ENCODE results near the gene TXNRD1. TPM values are rescaled to one million over a fixed set of nuclear protein-coding genes. Genes with fewer than 3 reads are reported as not detected.

The TXNRD1 gene
- total and polyA plus RNA-seq, 4 donors = 23.6 to 70.8 (median 55.7) TPM

DNA sequence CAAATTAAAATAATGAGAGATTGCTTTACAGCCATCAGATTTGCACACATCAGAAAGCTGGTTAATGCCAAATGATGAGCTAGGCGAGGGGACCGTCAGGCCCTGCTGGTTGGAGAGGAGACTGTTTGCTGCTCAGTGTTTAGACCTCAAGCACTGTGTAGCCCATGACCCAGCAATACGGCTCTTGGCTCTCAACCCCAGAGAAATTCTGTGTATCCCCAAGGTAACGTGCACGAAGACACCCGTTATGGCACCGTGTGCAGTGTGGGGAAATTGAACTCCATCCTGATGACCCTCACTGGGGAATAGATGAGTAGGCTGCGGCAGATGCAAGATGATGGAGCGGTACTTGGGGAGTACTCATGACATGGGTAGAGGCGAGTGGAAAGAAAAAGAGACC is 143.6 kb downstream of the TXNRD1 start (continued):
- TF ChIP-seq, protein P1, sequence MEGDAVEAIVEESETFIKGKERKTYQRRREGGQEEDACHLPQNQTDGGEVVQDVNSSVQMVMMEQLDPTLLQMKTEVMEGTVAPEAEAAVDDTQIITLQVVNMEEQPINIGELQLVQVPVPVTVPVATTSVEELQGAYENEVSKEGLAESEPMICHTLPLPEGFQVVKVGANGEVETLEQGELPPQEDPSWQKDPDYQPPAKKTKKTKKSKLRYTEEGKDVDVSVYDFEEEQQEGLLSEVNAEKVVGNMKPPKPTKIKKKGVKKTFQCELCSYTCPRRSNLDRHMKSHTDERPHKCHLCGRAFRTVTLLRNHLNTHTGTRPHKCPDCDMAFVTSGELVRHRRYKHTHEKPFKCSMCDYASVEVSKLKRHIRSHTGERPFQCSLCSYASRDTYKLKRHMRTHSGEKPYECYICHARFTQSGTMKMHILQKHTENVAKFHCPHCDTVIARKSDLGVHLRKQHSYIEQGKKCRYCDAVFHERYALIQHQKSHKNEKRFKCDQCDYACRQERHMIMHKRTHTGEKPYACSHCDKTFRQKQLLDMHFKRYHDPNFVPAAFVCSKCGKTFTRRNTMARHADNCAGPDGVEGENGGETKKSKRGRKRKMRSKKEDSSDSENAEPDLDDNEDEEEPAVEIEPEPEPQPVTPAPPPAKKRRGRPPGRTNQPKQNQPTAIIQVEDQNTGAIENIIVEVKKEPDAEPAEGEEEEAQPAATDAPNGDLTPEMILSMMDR (IDR thresholded peaks at IDR 0.05; ENCODE audit: low read depth, low read length, missing input control) = no peak
- TF ChIP-seq FOXA1 (IDR thresholded peaks at IDR 0.05) = no peak

DNA sequence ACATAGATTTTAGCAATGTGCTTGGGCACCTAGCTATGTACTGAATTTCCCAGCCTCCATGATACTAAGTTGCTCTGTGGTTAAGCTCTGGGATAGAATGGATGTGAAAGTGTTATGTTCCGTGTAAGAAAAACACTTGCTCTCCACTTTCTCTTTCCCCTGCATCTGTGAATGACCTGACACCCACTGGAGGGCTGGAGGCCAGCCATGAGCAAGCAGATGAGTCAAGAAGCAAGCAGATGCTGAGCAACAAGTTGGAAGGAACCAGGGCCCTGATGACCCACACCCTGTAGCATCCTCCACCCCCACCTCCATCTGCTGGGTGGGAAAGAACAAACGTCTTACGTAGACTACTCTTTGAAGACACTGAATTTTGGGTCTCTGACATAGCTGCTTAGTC is 144.6 kb downstream of the TXNRD1 start:
- Histone ChIP-seq H3K4me3 (ENCODE audit: low read depth in 1 of 3, low read length in 3 of 3) (no peak overlapping the region), H3K4me1 (ENCODE audit: control insufficient read depth in 4 of 4, insufficient read depth in 4 of 4, low read length in 3 of 4) (no peaks in the 10 kb centered on the region), H3K36me3 (ENCODE audit: control insufficient read depth in 4 of 4, insufficient read depth in 3 of 4, low read depth in 1 of 4, low read length in 3 of 4) (no peaks in the 10 kb centered on the region), H3K9me3 (ENCODE audit: control insufficient read depth in 4 of 4, low read length in 3 of 4) (peaks cover 0 to 2% (median 0%) of the 10 kb centered on the region in 4 donors), H3K27me3 (ENCODE audit: control insufficient read depth in 4 of 4, insufficient read depth in 4 of 4, low read length in 3 of 4) (no peaks in the 10 kb centered on the region), H3K27ac (ENCODE audit: low read depth in 1 of 2, low read length in 2 of 2) (no peak overlapping the region), H3K9ac (ENCODE audit: low read depth in 1 of 2, low read length in 2 of 2) (no peak overlapping the region)
- 97% methylated on average over 3 of the region's 3 CpGs for WGBS
- no peak for DNase-seq (ENCODE audit: low spot score)
- TF ChIP-seq RXRA (IDR thresholded peaks at IDR 0.05) = no peak
- TF ChIP-seq, protein P2, sequence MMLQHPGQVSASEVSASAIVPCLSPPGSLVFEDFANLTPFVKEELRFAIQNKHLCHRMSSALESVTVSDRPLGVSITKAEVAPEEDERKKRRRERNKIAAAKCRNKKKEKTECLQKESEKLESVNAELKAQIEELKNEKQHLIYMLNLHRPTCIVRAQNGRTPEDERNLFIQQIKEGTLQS (IDR thresholded peaks at IDR 0.05) = no peak
- TF ChIP-seq EGR1 (IDR thresholded peaks at IDR 0.05; ENCODE audit: low read depth in 2 of 2) = no peak
- no peak for TF ChIP-seq RAD21 (IDR thresholded peaks at IDR 0.05)
- TF ChIP-seq, protein P1 (IDR thresholded peaks at IDR 0.05; ENCODE audit: low read depth, low read length, missing input control) = no peak
- TF ChIP-seq YY1 (IDR thresholded peaks at IDR 0.05) = no peak
- no peak for TF ChIP-seq FOXA2 (IDR thresholded peaks at IDR 0.05)
- no peak for TF ChIP-seq GABPA (IDR thresholded peaks at IDR 0.05 in 1 of 2, conservative IDR thresholded peaks at IDR 0.05 in 1 of 2)
- TF ChIP-seq JUND (IDR thresholded peaks at IDR 0.05) = no peak
- TF ChIP-seq, protein P3, sequence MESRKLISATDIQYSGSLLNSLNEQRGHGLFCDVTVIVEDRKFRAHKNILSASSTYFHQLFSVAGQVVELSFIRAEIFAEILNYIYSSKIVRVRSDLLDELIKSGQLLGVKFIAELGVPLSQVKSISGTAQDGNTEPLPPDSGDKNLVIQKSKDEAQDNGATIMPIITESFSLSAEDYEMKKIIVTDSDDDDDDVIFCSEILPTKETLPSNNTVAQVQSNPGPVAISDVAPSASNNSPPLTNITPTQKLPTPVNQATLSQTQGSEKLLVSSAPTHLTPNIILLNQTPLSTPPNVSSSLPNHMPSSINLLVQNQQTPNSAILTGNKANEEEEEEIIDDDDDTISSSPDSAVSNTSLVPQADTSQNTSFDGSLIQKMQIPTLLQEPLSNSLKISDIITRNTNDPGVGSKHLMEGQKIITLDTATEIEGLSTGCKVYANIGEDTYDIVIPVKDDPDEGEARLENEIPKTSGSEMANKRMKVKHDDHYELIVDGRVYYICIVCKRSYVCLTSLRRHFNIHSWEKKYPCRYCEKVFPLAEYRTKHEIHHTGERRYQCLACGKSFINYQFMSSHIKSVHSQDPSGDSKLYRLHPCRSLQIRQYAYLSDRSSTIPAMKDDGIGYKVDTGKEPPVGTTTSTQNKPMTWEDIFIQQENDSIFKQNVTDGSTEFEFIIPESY (IDR thresholded peaks at IDR 0.05) = no peak
- TF ChIP-seq SP1 (IDR thresholded peaks at IDR 0.05) = no peak

DNA sequence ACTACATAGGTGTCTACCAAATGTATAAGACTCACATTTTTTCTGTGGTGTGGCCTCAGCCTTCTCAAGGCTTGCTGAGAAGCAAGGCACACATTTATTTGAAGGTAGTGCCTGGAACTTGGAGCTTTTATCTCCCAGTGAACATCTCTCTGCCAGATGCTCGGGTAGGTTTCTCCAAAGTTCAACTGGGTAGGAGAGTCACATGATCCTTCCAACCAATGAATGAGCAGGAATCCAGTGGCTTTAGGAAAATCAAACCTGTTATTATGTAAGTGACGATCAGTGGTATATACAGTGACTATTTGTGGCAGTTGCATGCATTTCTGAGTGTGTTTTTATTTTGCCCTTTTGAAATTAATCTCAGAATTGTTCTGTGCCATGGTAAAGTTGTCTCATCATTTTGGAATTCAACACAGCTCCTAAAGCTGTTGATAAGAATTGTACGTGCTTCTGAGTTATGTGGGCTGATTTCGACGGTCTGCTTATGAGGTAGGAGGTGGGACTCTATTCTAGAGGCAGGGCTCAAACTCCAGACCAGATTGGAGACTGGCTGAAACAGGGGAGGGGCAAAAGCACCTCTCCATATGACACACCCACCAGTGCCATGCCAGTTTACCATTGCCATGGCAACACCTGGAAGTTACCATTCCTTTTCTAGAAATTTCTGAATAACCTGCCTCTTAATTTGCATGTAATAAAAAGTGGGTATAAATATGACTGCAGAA is 145.6 kb downstream of the TXNRD1 start:
- peaks cover 0 to 2% (median 0%) of the 10 kb centered on the region in 4 donors for H3K9me3 ChIP-seq (ENCODE audit: control insufficient read depth in 4 of 4, low read length in 3 of 4)
- WGBS = 80% methylated on average over 5 of the region's 5 CpGs
- no peaks in the 10 kb centered on the region for H3K36me3 ChIP-seq (ENCODE audit: control insufficient read depth in 4 of 4, insufficient read depth in 3 of 4, low read depth in 1 of 4, low read length in 3 of 4)
- no peak overlapping the region for H3K27ac ChIP-seq (ENCODE audit: low read depth in 1 of 2, low read length in 2 of 2)
- H3K4me3 ChIP-seq (ENCODE audit: low read depth in 1 of 3, low read length in 3 of 3) = no peak overlapping the region
- H3K4me1 ChIP-seq (ENCODE audit: control insufficient read depth in 4 of 4, insufficient read depth in 4 of 4, low read length in 3 of 4) = no peaks in the 10 kb centered on the region
- no peak for DNase-seq (ENCODE audit: low spot score)
- H3K27me3 ChIP-seq (ENCODE audit: control insufficient read depth in 4 of 4, insufficient read depth in 4 of 4, low read length in 3 of 4) = no peaks in the 10 kb centered on the region
- no peak overlapping the region for H3K9ac ChIP-seq (ENCODE audit: low read depth in 1 of 2, low read length in 2 of 2)
- TF ChIP-seq FOXA1 (IDR thresholded peaks at IDR 0.05) (no peak), HNF4G (IDR thresholded peaks at IDR 0.05) (no peak), YY1 (IDR thresholded peaks at IDR 0.05) (no peak), EGR1 (IDR thresholded peaks at IDR 0.05; ENCODE audit: low read depth in 2 of 2) (no peak), RAD21 (IDR thresholded peaks at IDR 0.05) (no peak), HNF4A (conservative IDR thresholded peaks at IDR 0.05) (no peak), JUND (IDR thresholded peaks at IDR 0.05) (no peak), RXRA (IDR thresholded peaks at IDR 0.05) (no peak)
- TF ChIP-seq, protein P2 (IDR thresholded peaks at IDR 0.05) = no peak
- TF ChIP-seq, protein P3 (IDR thresholded peaks at IDR 0.05) = no peak
- TF ChIP-seq, protein P1 (IDR thresholded peaks at IDR 0.05; ENCODE audit: low read depth, low read length, missing input control) = no peak
